CD4-positive, alpha-beta T cell treated with Interleukin-6 at 100 ng/mL for 8 hours (primary cell): ENCODE results near the gene SCN8A.

Experiments used
- DNase-seq: peaks from one replicate; pipeline ENCODE4 v3.0.0-alpha.2; 2020; ENCODE audit warnings: mixed read lengths, low spot score

The SCN8A gene

DNA sequence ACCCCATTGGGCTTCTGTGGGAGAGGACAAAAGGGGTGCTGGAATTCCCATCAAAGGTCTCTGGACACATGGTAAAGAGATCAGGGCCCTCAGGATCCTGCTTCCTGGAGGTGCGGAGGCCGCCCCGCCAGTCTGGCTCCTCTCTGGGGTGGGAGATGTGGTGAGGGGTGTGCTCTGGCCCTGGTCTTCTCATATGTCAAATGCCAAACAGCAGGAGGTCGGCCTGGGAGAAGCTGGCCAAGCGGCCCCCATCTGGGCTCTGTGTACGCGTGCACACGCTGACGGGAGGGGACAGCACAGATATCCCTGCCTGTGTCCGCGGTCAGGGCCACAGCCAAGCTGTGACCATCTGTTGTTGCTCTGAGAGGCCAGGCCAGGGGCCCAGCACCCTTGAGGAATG lies 243.4 kb downstream of the SCN8A start:
- DNase-seq, result no peak

DNA sequence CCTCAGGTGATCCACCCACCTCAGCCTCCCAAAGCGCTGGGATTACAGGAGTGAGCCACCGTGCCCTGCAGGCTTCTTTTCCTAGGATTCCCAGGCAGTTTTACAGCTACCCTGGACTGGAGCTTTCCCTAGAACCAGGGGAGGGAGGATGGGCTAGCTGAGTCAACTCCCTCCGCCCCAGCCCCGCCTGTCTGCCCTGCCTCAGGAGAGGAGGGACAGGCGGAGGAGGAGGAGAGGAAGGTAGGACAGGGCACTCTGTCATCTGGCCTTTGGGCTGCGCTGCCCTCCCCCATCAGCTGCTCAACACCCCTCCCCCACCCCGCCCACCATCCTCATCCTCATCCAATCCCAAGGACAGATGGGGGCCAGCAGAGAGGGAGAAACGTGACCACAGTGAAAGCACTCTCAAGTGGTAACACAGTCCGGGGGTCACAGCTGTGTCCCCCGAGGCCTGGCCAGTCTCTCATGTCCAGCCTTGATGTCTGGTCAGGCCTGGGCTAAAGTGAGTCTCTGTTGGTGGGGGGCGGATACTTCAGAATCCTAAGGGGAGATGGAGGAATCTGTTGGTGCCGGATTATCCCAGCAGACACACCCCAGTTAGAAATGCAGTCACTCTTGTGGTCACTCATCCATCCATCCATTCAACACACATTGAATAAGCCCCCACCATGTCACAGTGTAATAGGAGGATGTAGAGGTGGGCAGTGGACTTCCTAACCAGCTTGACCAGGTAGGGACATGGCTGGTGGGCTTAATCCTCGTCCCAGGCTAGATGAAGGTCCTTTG lies 245.2 kb downstream of the SCN8A start:
- DNase-seq, result no peak

DNA sequence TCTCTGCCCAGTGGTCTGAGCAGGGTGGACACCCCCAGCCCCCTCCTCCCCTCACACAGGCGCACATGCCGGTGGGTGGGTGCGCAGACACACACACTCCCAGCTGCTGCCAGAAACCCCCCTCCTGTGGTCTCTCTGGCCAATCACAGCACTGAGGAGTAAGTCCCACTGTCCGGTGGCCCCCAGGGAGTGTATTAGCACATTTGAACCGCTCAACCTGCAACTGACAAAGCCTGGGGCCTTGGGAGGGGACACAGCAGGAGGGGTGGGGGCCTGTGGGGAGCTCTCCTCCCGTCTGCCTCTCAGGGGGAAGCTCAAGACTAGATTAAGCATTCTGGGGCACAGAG lies 245.8 kb downstream of the SCN8A start:
- no peak for DNase-seq

DNA sequence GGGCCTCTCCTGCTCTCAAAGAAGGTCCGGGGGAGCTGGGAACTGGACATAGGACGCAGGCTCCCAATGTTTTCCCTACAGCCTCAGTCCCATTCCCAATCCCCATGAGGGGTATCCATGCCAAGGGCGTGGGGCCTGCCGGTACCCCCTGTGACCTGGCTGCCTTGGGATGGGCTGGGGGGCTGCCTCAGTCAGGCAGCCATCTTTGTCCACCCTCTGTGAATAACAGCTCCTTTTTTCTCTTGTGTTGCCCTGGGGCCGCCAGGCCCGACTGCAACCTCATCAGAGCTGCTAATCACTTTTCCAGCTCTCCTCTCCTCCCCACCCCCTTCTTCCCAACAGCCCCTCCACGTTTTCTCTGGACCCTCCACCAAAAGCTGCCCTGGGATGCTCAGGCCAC lies 246.3 kb downstream of the SCN8A start:
- DNase-seq, result no peak

DNA sequence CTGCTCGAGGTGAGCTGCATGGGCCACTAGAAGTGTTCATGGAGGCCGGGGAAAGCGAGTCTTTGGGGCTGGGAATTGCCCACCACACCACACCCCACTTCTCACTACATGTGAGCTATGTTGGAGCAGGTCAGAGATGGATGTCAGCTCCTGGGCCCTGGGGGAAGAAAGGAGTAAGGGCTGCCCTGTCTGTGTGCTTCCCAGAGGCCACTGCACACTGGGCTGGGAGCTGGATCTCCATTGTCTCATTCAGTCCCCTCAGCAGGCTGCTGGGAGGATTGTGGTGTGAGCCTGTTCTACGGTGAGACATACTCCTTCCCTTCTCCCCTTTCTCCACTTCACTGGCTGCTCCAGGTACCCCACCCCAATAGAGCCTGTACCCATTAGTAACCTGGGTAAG lies 247.0 kb downstream of the SCN8A start:
- no peak for DNase-seq

DNA sequence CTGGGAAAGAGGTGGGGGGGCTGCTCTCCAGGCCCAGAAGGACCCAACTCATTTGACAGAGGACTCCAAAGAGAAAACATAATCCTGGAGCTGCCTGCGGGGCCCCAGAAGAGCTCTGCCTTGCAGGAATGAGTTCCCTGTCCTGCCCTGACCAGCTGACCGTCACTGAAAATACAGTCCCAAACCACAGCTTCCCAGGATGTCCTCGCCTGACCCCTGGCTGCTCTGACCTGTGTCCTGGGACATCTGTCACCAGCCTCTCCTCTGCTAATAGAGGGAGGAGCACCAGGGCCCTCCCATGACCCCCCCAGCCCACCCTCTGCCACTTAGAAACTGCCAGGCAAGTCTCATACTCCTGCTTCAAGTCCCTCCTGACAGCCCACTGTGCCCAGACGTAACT lies 247.7 kb downstream of the SCN8A start:
- no peak for DNase-seq

DNA sequence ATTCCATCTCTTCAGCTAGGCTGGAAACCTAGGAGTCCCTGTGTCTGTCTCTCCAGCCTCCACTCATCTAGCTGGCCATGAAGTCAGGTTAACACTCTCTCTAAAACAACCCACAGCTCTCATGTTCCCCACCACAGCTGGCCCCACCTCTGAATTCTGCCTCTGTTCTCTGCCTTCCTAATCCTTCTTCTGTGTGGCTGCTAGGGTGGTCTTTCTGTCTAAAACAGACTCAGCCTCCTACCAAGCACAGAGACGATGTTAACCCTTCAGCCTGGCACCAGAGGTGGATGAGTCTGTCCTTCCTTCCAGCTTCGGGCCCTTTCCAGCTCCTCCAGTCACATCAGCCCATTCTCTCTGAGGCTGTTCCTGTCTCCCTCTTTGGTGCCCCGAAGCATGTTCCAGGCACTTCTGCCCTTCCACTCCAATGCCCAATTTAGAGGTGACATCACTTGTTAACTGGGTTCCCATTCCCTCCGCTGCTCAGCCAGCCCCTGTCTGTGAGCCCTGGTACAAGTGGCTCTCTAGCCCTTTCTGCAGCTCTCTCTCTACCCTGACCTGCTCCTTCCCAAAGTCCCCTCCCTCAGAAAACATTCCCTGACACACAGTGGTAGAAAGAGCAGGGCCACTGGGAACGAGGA lies 248.4 kb downstream of the SCN8A start:
- DNase-seq, result no peak

DNA sequence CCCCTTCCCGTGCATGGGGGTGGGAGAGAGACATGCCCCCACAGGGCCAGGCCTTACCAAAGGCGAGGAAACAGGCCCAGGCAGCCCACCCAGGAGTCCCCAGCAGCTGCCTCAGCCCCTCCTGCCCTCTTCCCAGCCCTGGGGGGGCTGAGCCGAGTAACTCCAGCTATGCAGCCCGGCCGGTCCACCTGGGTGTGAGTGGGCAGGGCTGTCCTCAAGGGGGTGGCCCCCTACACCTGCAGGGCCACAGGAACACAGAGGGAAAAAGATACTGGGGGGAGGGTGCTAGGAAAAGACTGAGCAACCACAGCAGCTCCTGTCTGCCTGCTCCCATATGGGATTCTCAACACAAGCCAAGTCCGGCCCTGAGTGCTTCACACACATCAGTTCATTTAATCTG lies 249.9 kb downstream of the SCN8A start:
- no peak for DNase-seq

DNA sequence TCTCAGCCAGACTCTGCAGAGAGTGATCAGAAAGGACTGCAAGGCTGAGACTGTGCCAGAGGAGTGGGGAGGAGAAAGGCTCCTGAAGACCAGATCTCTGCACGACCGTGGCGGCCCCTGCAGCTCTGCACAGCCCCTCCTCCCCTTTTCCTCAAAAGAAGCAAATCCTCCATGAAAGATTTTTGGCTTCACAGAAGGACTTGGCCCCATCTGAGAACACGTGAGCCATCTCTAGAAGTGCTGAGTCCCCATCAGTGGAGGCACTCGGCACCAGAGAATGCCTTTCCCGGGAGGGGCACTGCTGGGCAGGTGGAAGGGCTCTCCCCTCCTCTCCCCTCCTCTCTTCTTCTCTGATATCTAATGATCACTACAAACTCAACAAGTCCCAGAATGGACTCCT lies 250.7 kb downstream of the SCN8A start:
- no peak for DNase-seq

DNA sequence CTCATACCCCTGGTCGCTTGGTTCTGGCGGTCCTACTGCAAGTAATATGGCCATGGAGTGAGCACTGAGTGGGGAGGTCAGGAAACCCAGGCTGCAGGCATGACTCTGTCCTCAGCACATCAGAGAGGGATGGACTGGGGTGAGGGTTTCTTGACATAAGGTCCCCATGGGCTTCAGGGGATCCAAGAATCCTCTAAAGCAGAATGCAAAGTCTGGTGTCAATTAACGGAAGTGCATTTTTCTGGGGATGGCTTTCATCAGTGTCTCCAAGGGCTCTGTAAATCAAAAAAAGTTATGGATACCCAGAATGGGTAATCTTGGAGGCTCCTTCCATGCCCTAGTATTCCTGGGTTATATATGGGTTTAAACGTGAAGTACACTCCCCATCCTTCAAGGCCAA lies 253.8 kb downstream of the SCN8A start:
- no peak for DNase-seq

DNA sequence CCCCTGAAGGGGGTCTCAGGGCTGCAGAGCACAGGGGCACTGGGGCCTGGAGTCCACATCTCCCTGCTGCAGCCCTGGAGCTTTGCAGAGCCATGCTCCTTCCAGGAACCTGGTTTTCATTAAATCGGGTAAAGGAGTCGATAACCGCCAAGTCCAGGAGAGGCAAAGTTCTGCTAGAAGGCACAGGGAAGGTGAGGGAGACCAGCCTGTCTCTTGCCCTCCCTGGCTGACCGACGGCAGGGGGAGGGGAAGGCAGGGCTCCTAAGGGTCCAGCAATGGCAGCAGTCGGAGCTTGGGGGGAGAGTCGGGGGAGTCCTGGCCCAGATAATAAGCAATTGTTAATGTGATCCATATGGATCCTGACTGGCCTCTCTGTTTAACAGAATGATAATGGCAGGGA lies 254.4 kb downstream of the SCN8A start:
- no peak for DNase-seq

DNA sequence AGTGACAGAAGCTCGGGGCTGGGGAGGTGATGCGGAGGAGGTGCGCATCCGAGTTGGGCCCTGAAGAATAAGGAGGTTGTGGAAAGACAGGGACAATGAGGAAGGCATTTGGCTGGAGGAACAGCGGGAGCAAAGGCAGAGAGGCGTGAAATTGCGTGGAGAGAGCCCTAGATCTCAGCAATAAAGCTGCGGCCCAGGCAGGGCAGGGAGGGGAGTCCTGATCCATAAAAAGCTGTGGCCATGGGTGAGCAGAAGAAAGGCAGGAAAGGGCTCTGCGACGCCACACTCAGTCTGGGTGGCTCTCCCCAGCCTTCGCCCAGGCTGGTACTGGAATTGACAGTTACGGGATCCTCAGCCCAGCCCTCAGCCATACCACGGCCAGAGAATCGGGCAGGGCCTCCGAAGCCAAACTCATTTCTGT lies 255.2 kb downstream of the SCN8A start:
- no peak for DNase-seq

DNA sequence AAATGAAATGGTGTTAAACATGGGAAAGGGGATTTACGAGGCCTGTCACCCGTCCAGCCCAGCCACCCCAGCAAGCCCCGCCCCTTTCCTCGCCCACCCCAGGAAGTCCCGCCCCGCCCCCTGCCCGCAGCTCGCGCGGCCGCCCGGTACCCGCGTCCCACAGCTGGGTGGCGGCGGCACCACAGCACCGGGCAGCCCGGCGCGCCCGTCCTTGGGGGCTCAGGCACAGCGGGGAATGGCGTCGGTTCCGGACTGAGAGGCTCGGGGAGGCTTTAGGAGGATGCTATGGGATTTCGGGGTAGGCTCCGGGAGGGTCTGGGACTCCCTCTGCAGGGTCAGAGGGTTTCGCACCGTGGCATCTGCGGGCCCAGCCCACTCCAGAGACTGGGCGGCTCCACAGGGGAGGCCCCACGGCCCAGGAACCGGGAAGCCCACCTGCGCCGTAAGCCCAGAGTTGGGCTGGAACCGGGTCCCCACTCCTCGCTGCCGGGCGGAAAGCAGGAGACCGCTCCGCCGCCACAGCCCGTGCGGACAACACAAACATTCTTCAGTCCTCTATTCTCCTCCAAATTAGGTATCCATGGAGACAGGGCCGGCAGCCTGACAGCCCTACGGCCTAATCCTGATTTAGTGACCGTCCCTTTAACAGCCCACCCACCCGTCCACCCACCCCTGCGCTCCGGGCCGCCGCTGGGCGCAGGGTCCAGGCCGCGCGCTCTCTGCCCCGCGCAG lies 256.0 kb downstream of the SCN8A start:
- peak; percentile 44 for DNase-seq

DNA sequence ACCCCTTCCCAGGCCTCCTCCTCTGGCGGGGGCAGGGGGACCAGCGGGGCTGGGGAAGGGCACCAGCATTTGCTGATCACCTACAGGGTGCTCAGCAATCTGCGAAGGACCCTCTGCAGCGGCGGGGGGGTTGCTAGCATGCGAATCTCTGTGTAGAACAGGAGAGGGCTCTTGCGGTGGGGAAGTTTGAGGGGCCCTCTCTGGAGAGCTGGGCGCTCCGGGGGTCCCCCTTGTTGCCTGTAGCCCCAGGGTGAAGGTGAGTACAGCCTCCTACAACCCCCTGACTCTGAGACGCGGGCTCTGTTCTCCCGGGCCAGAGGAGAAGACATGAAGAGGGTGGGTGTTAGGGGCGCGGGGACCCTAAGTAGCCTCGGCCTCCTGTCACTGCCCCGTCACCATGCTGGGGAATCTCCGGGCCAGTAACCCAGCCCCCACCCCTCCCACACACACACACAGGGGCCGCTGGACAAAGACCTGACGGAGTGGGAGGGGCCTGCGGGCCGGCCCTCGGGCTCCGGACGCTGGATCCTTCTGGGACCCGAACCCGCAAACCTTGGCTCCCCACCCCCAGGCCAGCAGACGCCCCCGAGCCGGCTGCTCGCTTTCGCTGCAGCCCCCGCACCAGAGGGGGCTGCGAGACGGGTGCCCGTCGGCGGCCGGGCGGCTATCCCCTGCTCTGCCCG lies 256.8 kb downstream of the SCN8A start:
- no peak for DNase-seq

DNA sequence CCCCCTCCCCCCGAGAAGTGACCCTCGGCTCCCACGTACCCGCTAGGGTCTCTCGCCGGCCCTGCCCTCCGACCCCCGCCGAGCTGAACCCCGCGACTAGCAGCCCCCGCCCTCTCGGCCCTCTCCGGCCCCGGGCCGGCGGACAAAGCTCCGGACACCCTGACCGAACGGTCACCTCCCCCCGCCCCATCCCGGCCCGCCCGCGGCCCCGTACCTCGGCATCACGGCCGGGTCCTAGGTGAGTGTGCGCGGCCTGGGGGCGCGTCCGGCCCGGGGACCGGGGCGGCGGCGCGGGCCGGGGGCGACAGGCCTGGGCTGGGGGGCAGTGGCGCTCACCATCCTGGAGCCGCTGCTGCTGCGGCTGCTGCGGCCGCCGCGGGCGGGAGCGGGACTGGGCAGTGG lies 257.3 kb downstream of the SCN8A start, which contains the start of gene FIGNL2:
Gene FIGNL2 (minus strand): TSS at position 393 of the 402 bp plus-strand sequence. CDS start 26,305 bp downstream, outside the sequence.
- DNase-seq, result no peak

DNA sequence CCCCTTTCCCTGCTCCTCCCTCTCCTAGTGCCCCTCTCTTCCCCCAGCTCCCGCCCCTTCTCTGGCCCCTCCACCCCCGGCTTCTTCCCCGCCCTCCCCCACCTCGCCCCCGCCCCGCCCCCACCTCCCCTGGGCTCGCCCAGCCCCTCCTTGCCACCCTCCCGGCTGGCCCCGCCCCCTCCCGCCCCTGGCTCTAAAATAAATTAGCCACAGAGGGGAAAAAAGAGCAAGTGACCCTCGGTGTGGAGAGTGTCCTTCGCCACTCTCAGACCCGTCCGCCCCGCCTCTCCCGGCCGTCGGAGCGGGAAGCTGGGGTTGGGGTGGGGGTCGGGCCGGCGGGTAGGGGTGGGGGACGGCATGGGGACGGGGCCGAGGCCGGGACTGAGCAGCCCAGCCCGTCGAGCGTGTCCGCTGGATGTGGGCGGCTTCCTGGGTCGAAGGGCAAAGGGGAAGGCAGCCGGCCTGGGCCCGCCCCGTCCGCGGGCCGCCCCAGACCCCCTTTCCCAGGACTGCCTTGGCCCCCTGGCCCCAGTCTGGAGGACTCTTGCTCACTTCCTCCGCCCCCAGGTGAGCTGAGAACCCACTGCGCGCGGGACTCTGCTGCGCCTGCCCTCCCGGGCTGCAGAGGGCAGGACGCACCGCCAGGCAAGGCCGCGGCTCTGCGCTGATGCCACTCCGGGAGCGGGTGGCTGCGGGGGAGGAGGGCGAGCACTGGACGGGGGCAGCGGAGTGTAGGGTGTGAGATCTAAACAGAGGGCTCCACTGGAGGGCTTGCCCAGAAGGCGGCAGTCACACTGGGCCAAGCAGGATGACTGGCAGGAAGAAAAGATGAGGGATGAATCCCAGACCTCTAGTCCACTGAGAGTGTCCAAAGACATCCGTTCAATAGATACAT lies 258.1 kb downstream of the SCN8A start:
- no peak for DNase-seq

DNA sequence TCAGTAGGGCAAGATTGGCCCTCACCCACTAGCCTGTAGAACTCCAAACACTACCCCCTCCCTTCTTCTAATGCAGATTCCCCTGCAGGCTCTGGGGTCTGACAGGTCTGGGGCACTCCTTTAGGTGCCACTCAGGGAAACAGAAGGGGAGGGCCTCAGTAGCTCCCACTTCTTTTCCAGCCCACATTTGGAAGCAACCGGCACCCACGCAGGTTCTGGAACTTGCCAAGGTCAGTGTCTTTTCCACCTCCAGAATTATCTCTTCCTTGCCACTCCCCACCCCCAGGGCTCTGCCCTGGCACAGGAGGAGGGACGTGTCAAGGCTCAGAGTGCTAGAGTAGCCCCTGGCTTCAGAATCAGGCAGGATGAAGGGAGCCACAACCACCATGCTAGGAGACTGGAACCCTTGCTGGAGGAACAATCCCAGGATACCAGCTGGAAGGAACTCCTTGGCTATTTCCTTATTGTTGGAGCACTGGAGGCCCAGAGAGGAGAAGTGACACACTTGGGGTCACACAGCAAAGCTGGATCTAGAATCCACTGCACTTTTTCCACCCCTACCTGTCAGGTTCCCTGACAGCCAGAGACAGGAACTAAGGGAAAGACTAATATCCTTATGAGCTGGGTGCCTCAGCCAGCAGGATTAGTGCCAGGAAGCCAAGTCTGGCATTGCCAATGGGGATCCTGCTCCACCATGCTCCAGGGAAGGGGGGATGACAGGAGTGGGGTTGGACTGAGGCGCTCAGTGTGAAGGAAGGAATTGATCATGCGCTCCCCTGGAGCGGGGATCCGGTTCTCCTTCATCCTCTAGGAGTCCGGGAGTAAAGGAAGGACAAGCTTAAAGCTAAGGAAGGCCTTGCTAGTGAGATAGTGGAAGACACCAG lies 259.3 kb downstream of the SCN8A start:
- DNase-seq, result no peak

DNA sequence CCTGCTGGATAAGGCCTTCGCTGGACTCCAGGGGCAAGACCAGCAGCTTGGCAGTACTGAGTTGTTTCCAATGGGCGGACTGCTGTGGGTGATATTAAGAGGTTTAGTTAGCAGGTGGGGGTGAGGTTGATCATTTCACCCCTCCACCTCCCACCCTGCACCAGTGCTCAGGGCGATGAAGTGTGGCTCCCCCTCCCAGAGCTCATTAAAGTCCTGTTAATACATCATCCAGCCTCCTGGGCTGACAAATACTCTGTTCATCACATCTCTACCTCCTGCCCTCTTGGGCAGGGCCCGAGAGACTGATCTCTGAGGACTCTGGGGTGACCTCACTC lies 259.9 kb downstream of the SCN8A start:
- no peak for DNase-seq

DNA sequence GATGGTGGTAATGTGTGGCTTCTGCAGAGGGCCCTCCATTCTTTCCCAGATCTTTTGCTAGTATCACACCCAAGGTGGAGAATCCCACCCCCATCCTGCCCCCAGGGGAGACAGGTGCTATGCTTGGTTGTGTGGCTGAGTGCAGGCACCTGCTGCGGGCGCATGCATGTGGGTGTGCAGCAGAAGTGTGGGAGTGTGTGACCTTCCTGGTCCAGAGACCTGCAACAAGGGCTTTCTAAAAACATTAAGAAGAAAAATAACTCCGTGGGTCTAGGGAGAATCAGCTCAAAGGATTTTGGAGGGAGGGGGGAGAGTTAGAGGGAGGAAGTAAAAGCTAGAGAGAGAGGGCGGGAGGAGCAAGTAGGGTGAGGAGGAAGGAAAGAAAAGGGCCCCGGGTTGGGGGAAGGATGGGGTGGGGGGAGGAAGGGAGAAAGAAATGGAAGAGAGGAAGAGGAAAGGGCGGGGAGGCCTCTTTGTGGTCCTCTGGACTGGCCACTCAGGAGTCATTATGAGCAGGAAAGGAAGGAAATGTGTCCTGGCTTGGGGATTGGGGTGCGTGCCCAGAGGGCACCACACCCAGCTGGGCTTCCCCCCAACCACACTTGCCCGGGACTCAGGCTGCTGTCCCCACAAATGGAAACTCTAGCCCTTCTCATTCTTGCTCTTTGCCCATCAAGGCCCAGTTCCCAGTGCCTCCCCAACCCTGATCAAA lies 260.5 kb downstream of the SCN8A start:
- DNase-seq, result no peak
